ENCODE data around the gene C6orf163. TPM values are rescaled to one million over a fixed set of nuclear protein-coding genes. Genes with fewer than 3 reads are reported as not detected.
"Not testable (repeated sequence)": the region's sequence is repeated elsewhere in the genome, so short reads cannot be mapped to it uniquely, and the experiment has no call there.

The C6orf163 gene
- total RNA-seq, 1 experiment from 2014 or later, result 1.5 TPM

DNA sequence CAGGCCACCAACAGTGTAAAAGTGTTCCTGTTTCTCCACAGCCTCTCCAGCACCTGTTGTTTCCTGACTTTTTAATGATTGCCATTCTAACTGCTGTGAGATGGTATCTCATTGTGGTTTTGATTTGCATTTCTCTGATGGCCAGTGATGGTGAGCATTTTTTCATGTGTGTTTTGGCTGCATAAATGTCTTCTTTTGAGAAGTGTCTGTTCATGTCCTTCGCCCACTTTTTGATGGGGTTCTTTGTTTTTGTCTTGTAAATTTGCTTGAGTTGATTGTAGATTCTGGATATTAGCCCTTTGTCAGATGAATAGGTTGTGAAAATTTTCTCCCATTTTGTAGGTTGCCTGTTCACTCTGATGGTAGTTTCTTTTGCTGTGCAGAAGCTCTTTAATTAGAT lies 20.7 kb upstream of the C6orf163 start:
- H3K4me1 ChIP-seq (ENCODE audit: control insufficient read depth in 1 of 2, insufficient read depth in 2 of 2, low read length in 2 of 2); POLR2A ChIA-PET; H3K9ac ChIP-seq (ENCODE audit: low read length); H2AFZ ChIP-seq (ENCODE audit: low read depth, low read length, poor library complexity, severe bottlenecking); H3K27me3 ChIP-seq (ENCODE audit: insufficient read depth, low read length); H3K27ac ChIP-seq (ENCODE audit: low read depth, low read length); H4K20me1 ChIP-seq (ENCODE audit: insufficient read depth); ATAC-seq; CTCF ChIA-PET; H3K9me3 ChIP-seq (ENCODE audit: control insufficient read depth in 1 of 2, insufficient read depth in 1 of 2, low read depth in 1 of 2, low read length in 2 of 2); DNase-seq (ENCODE audit: low read depth, low spot score); RAD21 ChIA-PET (ENCODE audit: low non-redundant PET in 1 of 2, low total read pairs in 2 of 2, uncharacterized antibody in 2 of 2, unreplicated experiment in 2 of 2); H3K4me2 ChIP-seq (ENCODE audit: low read length); H3K36me3 ChIP-seq (ENCODE audit: control insufficient read depth in 1 of 2, insufficient read depth in 2 of 2, low read length in 2 of 2); H3K4me3 ChIP-seq (replicated peaks in 1 of 2; ENCODE audit: low read depth in 1 of 2, low read length in 2 of 2); H3K79me2 ChIP-seq (ENCODE audit: insufficient read depth, low read length); BruUV-seq (replicated peaks); intact Hi-C loops (cut with micrococcal nuclease); H3K9me2 ChIP-seq (ENCODE audit: insufficient read depth): not testable (repeated sequence)

DNA sequence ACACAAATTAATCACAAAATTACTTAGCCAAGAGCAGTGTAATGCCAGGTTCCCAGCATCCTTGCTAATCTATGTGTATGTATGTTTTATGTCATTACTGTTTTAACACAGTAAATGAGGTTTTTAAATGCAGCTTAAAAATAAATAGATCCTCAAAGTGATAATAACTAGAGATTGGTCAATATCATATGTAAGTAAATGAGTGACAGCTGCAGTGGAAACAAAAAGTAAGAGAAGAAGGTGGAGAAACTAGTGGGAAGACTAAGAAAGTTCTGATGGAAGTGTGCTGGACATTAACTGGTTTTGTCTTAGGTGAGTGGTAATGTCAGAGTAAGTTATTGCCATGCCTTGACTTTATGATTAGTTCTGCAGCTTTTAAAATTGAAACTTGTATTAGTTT lies 13.7 kb upstream of the C6orf163 start:
- Histone ChIP-seq H3K4me2 (ENCODE audit: low read length) (no peak overlapping the region), H3K79me2 (ENCODE audit: insufficient read depth, low read length) (peaks cover 13% of the 10 kb centered on the region; the same call in 1 of the 2 replicates), H3K4me1 (ENCODE audit: control insufficient read depth in 1 of 2, insufficient read depth in 2 of 2, low read length in 2 of 2) (no peaks in the 10 kb centered on the region), H2AFZ (ENCODE audit: low read depth, low read length, poor library complexity, severe bottlenecking) (no peak overlapping the region), H3K9me3 (ENCODE audit: control insufficient read depth in 1 of 2, insufficient read depth in 1 of 2, low read depth in 1 of 2, low read length in 2 of 2) (no peaks in the 10 kb centered on the region), H3K27ac (ENCODE audit: low read depth, low read length) (no peak overlapping the region), H3K9me2 (ENCODE audit: insufficient read depth) (no peaks in the 10 kb centered on the region), H3K9ac (ENCODE audit: low read length) (no peak overlapping the region), H3K36me3 (ENCODE audit: control insufficient read depth in 1 of 2, insufficient read depth in 2 of 2, low read length in 2 of 2) (no peaks in the 10 kb centered on the region), H4K20me1 (ENCODE audit: insufficient read depth) (0 out of 2 replicates have a peak, but pooled peaks cover 3% of the 10 kb centered on the region), H3K4me3 (replicated peaks in 1 of 2; ENCODE audit: low read depth in 1 of 2, low read length in 2 of 2) (no peak overlapping the region), H3K27me3 (ENCODE audit: insufficient read depth, low read length) (no peaks in the 10 kb centered on the region)
- BruUV-seq (replicated peaks), result no TSS peak
- no peak for ATAC-seq
- ChIA-PET CTCF (no interaction called here), RAD21 (ENCODE audit: low non-redundant PET in 1 of 2, low total read pairs in 2 of 2, uncharacterized antibody in 2 of 2, unreplicated experiment in 2 of 2) (no interaction called here), POLR2A (no interaction called here)
- intact Hi-C loops (cut with micrococcal nuclease), result no loop called here
- no peak for TF ChIP-seq EGR1 (IDR thresholded peaks at IDR 0.05; ENCODE audit: low read depth)
- TF ChIP-seq SRF (IDR thresholded peaks at IDR 0.05; ENCODE audit: low read depth), result no peak
- TF ChIP-seq SP1 (IDR thresholded peaks at IDR 0.05; ENCODE audit: low read depth), result no peak
- TF ChIP-seq, protein P1, sequence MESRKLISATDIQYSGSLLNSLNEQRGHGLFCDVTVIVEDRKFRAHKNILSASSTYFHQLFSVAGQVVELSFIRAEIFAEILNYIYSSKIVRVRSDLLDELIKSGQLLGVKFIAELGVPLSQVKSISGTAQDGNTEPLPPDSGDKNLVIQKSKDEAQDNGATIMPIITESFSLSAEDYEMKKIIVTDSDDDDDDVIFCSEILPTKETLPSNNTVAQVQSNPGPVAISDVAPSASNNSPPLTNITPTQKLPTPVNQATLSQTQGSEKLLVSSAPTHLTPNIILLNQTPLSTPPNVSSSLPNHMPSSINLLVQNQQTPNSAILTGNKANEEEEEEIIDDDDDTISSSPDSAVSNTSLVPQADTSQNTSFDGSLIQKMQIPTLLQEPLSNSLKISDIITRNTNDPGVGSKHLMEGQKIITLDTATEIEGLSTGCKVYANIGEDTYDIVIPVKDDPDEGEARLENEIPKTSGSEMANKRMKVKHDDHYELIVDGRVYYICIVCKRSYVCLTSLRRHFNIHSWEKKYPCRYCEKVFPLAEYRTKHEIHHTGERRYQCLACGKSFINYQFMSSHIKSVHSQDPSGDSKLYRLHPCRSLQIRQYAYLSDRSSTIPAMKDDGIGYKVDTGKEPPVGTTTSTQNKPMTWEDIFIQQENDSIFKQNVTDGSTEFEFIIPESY (IDR thresholded peaks at IDR 0.05; ENCODE audit: extremely low read depth, insufficient replicate concordance, low read length), result no peak
- TF ChIP-seq JUND (IDR thresholded peaks at IDR 0.05), result no peak
- no peak for TF ChIP-seq POLR2AphosphoS5 (IDR thresholded peaks at IDR 0.05; ENCODE audit: low read depth, low read length)
- TF ChIP-seq CBX3 (IDR thresholded peaks at IDR 0.05; ENCODE audit: low read depth), result no peak
- TF ChIP-seq FOSL1 (IDR thresholded peaks at IDR 0.05; ENCODE audit: low read depth), result no peak
- no peak for TF ChIP-seq EZH2phosphoT487 (IDR thresholded peaks at IDR 0.05; ENCODE audit: borderline replicate concordance)
- DNase-seq (ENCODE audit: low read depth, low spot score), result no peak
